ENCODE data around the gene SHLD1.

GRCh38 chr20:5749952-5750779 lies at the start of gene SHLD1:
- no peak for TF ChIP-seq EZH2 (IDR thresholded peaks at IDR 0.05; ENCODE audit: low read length, missing control alignments)
- no peak for TF ChIP-seq CTCF (conservative IDR thresholded peaks at IDR 0.05 in 1 of 2, IDR thresholded peaks at IDR 0.05 in 1 of 2; ENCODE audit: low read depth in 1 of 2, low read length in 2 of 2)
